Colonic mucosa (tissue), 4 donors: ENCODE results near the gene STT3B. TPM values are rescaled to one million over a fixed set of nuclear protein-coding genes. Genes with fewer than 3 reads are reported as not detected.

Source experiments
- DNase-seq: peaks from one replicate; pipeline ENCODE4 v3.0.0-alpha.2; 2020
- H3K27ac ChIP-seq: fragments of 200-600 bp; one replicate; pipeline ENCODE4 v1.8.0; 2021
- H3K27me3 ChIP-seq: fragments of 200-600 bp; one replicate; pipeline ENCODE4 v1.8.0; 2021
- H3K36me3 ChIP-seq: fragments of 200-600 bp; one replicate; pipeline ENCODE4 v1.8.0; 2021
- H3K4me1 ChIP-seq: fragments of 200-600 bp; one replicate; pipeline ENCODE4 v1.8.0; 2021; ENCODE audit warnings: mild to moderate bottlenecking
- H3K4me3 ChIP-seq: fragments of 200-600 bp; one replicate; pipeline ENCODE4 v1.8.0; 2021
- H3K9ac ChIP-seq, 2 donors: one replicate each; pipeline ENCODE4 v1.7.0; 2013; ENCODE audit warnings: control low read depth in 2 of 2, low read depth in 2 of 2, low read length in 2 of 2
- H3K9me3 ChIP-seq: fragments of 200-600 bp; one replicate; pipeline ENCODE4 v1.8.0; 2021
- CTCF ChIP-seq: fragments of 200-600 bp; IDR thresholded peaks from one replicate; pipeline ENCODE4 v1.8.0; 2022; ENCODE audit warnings: antibody characterized with exemption, mild to moderate bottlenecking
- intact Hi-C: fragments of 100-400 bp; cut with DNase I; formaldehyde crosslinking; loops from one replicate; pipeline ENCODE4 v1.14.1; 2022
- total RNA-seq, 2 donors: library from RNA; stranded (reverse); fragmentation: NEBNext Ultra II Directional in 1 of 2; extraction: Animal tissue kit (Norgen Biotek cat#: 25700) in 1 of 2; gene quantifications; one replicate each; pipeline ENCODE4 v1.2.1, GENCODE V29; 2021
- donor health status: healthy.
- donor health status: DM: no; HTN: no; CAD: no.
- donor health status: DM: no; HTN: no; CAD: no.

STT3B gene
- total RNA-seq, 2 donors from 2014 or later = 118 to 143 TPM

- TF ChIP-seq CTCF = no peak
- peaks cover 4% of the 10 kb centered on the region for H3K4me1 ChIP-seq
These were observed 39.7 kb downstream of the STT3B start for GRCh38 chr3:31572236-31573004.

GRCh38 chr3:31573036-31573779 is 40.5 kb downstream of the STT3B start:
- intact Hi-C loops = no loop called here
- no peak for TF ChIP-seq CTCF
- Histone ChIP-seq H3K9me3 (no peaks in the 10 kb centered on the region), H3K36me3 (no peaks in the 10 kb centered on the region), H3K9ac (no peak overlapping the region), H3K27me3 (no peaks in the 10 kb centered on the region), H3K27ac (no peak overlapping the region), H3K4me1 (peaks cover 4% of the 10 kb centered on the region), H3K4me3 (no peak overlapping the region)
- no peak for DNase-seq

More at GRCh38 chr3:31572236-31573004, 39.7 kb downstream of the STT3B start:
- Histone ChIP-seq H3K9ac (no peak overlapping the region), H3K27ac (no peak overlapping the region), H3K27me3 (no peaks in the 10 kb centered on the region), H3K9me3 (no peaks in the 10 kb centered on the region), H3K4me3 (no peak overlapping the region), H3K36me3 (no peaks in the 10 kb centered on the region)
- intact Hi-C loops = no loop called here
- no peak for DNase-seq

- intact Hi-C loops = no loop called here
- Histone ChIP-seq H3K4me1 (peaks cover 4% of the 10 kb centered on the region), H3K36me3 (no peaks in the 10 kb centered on the region), H3K27ac (no peak overlapping the region), H3K9me3 (no peaks in the 10 kb centered on the region), H3K9ac (no peak overlapping the region), H3K4me3 (no peak overlapping the region), H3K27me3 (no peaks in the 10 kb centered on the region)
- no peak for TF ChIP-seq CTCF
- no peak for DNase-seq
These were observed 42.7 kb downstream of the STT3B start for GRCh38 chr3:31575448-31575847.

GRCh38 chr3:31576521-31576920 is 43.8 kb downstream of the STT3B start:
- Histone ChIP-seq H3K4me3 (no peak overlapping the region), H3K9me3 (no peaks in the 10 kb centered on the region), H3K36me3 (no peaks in the 10 kb centered on the region), H3K9ac (no peak overlapping the region), H3K4me1 (peaks cover 4% of the 10 kb centered on the region), H3K27me3 (no peaks in the 10 kb centered on the region), H3K27ac (no peak overlapping the region)
- no peak for DNase-seq
- intact Hi-C loops = no loop called here
- TF ChIP-seq CTCF = no peak

- Histone ChIP-seq H3K9ac (no peak overlapping the region), H3K9me3 (no peaks in the 10 kb centered on the region), H3K4me1 (peaks cover 4% of the 10 kb centered on the region), H3K36me3 (no peaks in the 10 kb centered on the region), H3K27me3 (no peaks in the 10 kb centered on the region), H3K27ac (no peak overlapping the region), H3K4me3 (no peak overlapping the region)
- no peak for DNase-seq
- TF ChIP-seq CTCF = no peak
- intact Hi-C loops = no loop called here
These were observed 44.5 kb downstream of the STT3B start for GRCh38 chr3:31577232-31577631.
